A673 (cell line): Measurements from ENCODE around the gene FAM163A. TPM values are rescaled to one million over a fixed set of nuclear protein-coding genes. Genes with fewer than 3 reads are reported as not detected.
A peak's percentile ranks its signal among the peaks of the same experiment; 100 is the strongest.
"Not testable (repeated sequence)": the region's sequence is repeated elsewhere in the genome, so short reads cannot be mapped to it uniquely, and the experiment has no call there.

Experiments
- Bru-seq: library from RNA; stranded (reverse); fragments of 400-500 nt; gene quantifications from one replicate; lab custom pipeline; 2021; lab: Mats Ljungman, UMichigan
- BruChase-seq, 2 experiments: library from RNA; stranded (reverse); fragments of 400-500 nt; gene quantifications; one replicate each; lab custom pipeline; 2021; lab: Mats Ljungman, UMichigan
- BruUV-seq: library from RNA; stranded (reverse); fragments of 400-500 nt; replicated peaks from 2 replicates; lab custom pipeline; 2021; lab: Mats Ljungman, UMichigan
- CTCF ChIA-PET: fragments of 300-600 bp; sonication (Branson Sonifier 250); formaldehyde crosslinking; loops from one replicate; lab custom pipeline; 2022; ENCODE audit warnings: antibody characterized with exemption; lab: Charles Lee
- POLR2A ChIA-PET: fragments of 300-600 bp; sonication (Branson Sonifier 250); formaldehyde crosslinking; loops from one replicate; lab custom pipeline; 2022; ENCODE audit warnings: antibody characterized with exemption; ENCODE audit not compliant: low non-redundant PET; lab: Charles Lee
- DNase-seq: peaks from one replicate; pipeline ENCODE4 v3.0.0-alpha.2; 2015; ENCODE audit warnings: low spot score
- H3K27ac ChIP-seq: fragments of 200-600 bp; sonication (generic); 2 replicates; pipeline ENCODE4 v1.5.1; 2016; ENCODE audit warnings: mixed run types, low read depth, mild to moderate bottlenecking, mixed read lengths, antibody characterized with exemption, low read length; ENCODE audit not compliant: poor library complexity, severe bottlenecking
- H3K27me3 ChIP-seq: fragments of 200-600 bp; sonication (generic); replicated peaks from 2 replicates; pipeline ENCODE4 v1.6.1; 2017; ENCODE audit warnings: mixed run types, low read depth, mild to moderate bottlenecking, mixed read lengths, antibody characterized with exemption, low read length; ENCODE audit not compliant: insufficient read depth, poor library complexity
- H3K36me3 ChIP-seq: fragments of 200-600 bp; sonication (generic); 2 replicates; pipeline ENCODE4 v1.6.1; 2016; ENCODE audit warnings: mixed run types, mild to moderate bottlenecking, mixed read lengths, antibody characterized with exemption, low read length; ENCODE audit not compliant: insufficient read depth, poor library complexity, severe bottlenecking
- H3K4me1 ChIP-seq: fragments of 200-600 bp; sonication (generic); 2 replicates; pipeline ENCODE4 v1.6.1; 2017; ENCODE audit warnings: mixed run types, mild to moderate bottlenecking, mixed read lengths, antibody characterized with exemption, low read length; ENCODE audit not compliant: insufficient read depth, poor library complexity, severe bottlenecking
- H3K4me3 ChIP-seq: fragments of 200-600 bp; sonication (generic); 2 replicates; pipeline ENCODE4 v1.5.1; 2016; ENCODE audit warnings: low read depth, mixed run types, mild to moderate bottlenecking, mixed read lengths, low read length; ENCODE audit not compliant: poor library complexity, severe bottlenecking
- H3K9me3 ChIP-seq: fragments of 200-600 bp; sonication (generic); 2 replicates; pipeline ENCODE4 v1.6.1; 2016; ENCODE audit warnings: mixed run types, low read depth, mild to moderate bottlenecking, mixed read lengths, antibody characterized with exemption, low read length; ENCODE audit not compliant: poor library complexity, severe bottlenecking
- EZH2 ChIP-seq: fragments of 200-600 bp; sonication (generic); IDR thresholded peaks from 2 replicates; pipeline ENCODE4 v1.6.1; 2017; ENCODE audit warnings: borderline replicate concordance, low read depth, mild to moderate bottlenecking, mixed read lengths, antibody characterized with exemption, low read length; ENCODE audit not compliant: poor library complexity, severe bottlenecking
- intact Hi-C: fragments of 100-400 bp; cut with micrococcal nuclease; formaldehyde crosslinking; loops from one replicate; pipeline ENCODE4 v1.10.0; 2022; ENCODE audit not compliant: unreplicated experiment
- long read RNA-seq: library from polyadenylated mRNA; stranded (forward); transcript quantifications from one replicate; pipeline ENCODE4 v2.0.0, GENCODE V29; 2022
- total RNA-seq: library from RNA; stranded (reverse); gene quantifications from 2 replicates; pipeline ENCODE4 v1.2.3, GENCODE V29; 2021
- TF ChIP-seq, protein P1 (sequence below): fragments of 300-800, 200-600 bp; sonication (generic); conservative IDR thresholded peaks from 2 replicates; pipeline ENCODE4 v1.5.1; 2017; ENCODE audit warnings: low read depth, mild to moderate bottlenecking, antibody characterized with exemption, low read length, moderate library complexity, mixed read lengths

Gene FAM163A
- total RNA-seq (not detected in 2 replicates), Bru-seq, nascent RNA (percentile 1 among the genes with signal in this experiment), BruChase-seq, experiment 1, labeled RNA remaining after a 2-hour chase (percentile 4 among the genes with signal in this experiment), BruChase-seq, experiment 2, labeled RNA remaining after a 6-hour chase (percentile 5 among the genes with signal in this experiment)
- long read RNA-seq, result 0 reads

DNA sequence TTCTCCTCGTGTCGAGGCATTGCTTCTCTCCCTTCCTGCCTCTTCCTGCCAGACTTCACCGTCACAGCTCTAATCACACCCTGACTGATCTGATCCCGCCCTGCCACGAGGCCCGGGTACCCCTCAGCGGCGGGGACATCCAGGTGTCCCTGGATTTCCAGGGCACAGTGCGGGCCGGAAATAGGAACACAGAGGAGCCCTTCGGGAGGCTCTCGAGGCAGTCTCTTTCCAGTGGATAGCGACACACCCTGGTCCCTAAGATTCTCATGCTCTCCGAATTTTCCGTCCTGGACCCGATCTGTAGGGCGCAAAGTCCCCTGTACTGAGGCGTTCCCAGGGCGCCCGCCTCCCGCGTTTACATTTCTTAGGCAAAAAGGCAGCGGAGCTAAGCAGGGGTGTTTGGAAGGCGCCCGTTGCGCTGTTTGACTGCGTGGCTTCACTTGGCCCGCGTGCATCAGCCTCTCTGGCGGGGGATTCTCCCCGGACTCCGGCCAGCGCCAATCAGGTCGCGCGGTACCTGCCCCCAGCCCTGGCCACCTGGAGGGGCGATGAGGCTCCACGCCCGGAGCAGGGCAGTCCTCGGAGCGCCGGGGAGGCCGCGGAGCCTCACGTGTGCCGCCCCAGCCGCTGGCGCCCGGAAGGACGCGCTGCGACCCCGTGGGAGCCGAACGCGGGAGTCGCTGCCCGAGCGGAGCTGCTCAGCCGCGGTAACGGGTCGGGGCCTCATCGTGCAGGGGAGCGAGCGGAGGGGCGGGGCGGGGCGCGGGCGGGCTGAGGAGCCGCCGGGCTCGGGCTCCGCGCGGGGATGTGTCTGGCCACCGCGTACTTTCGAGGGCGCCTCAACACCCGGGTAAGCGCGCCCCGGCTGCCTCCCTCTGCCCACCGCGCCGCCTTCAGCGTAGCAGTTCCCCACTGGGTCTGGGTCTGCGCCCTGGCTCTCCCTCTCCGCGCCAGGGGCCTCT, at the start of gene FAM163A:
Gene FAM163A, plus strand, starts transcription at position 575 of the 962 bp plus-strand sequence. CDS start 69,807 bp downstream, outside the sequence.
- H3K9me3 ChIP-seq, result no peaks in the 10 kb centered on the region
- intact Hi-C loops, result no loop called here
- POLR2A ChIA-PET, result no interaction called here
- peaks cover 11% of the 10 kb centered on the region for H3K4me1 ChIP-seq
- peaks cover 96% of the 10 kb centered on the region for H3K27me3 ChIP-seq
- peak within 1 kb of the TSS; percentile 27 for H3K4me3 ChIP-seq
- peak; percentile 91 for TF ChIP-seq EZH2
- TF ChIP-seq, protein P1, sequence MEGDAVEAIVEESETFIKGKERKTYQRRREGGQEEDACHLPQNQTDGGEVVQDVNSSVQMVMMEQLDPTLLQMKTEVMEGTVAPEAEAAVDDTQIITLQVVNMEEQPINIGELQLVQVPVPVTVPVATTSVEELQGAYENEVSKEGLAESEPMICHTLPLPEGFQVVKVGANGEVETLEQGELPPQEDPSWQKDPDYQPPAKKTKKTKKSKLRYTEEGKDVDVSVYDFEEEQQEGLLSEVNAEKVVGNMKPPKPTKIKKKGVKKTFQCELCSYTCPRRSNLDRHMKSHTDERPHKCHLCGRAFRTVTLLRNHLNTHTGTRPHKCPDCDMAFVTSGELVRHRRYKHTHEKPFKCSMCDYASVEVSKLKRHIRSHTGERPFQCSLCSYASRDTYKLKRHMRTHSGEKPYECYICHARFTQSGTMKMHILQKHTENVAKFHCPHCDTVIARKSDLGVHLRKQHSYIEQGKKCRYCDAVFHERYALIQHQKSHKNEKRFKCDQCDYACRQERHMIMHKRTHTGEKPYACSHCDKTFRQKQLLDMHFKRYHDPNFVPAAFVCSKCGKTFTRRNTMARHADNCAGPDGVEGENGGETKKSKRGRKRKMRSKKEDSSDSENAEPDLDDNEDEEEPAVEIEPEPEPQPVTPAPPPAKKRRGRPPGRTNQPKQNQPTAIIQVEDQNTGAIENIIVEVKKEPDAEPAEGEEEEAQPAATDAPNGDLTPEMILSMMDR, result no peak
- CTCF ChIA-PET, result interaction anchor here (0.6 kb wide), 1 partner anchor 72 kb away, joined by 5 read pairs; no protein-coding TSS in a partner anchor
- no peak within 1 kb of the TSS for H3K27ac ChIP-seq
- DNase-seq, result peak; percentile 17
- no TSS peak for BruUV-seq
- no peaks in the 10 kb centered on the region for H3K36me3 ChIP-seq

DNA sequence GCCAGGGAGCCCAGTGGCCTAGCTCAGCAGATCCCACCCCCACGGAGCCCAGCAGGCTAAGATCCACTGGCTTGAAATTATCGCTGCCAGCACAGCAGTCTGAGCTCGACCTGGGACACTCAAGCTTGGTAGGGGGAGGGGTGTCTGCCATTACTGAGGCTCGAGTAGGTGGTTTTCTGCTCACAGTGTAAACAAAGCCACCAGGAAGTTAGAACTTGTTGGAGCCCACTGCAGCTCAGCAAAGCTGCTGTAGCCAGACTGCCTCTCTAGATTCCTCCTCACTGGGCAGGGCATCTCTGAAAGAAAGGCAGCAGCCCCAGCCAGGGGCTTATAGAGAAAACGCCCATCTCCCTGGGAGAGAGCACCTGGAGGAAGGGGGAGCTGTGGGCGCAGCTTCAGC, 48.6 kb upstream of the FAM163A start:
- POLR2A ChIA-PET, H3K36me3 ChIP-seq, CTCF ChIA-PET, DNase-seq, BruUV-seq, H3K4me1 ChIP-seq, H3K4me3 ChIP-seq, intact Hi-C loops, H3K27ac ChIP-seq, H3K9me3 ChIP-seq: not testable (repeated sequence)
- peaks cover 16% of the 10 kb centered on the region for H3K27me3 ChIP-seq

DNA sequence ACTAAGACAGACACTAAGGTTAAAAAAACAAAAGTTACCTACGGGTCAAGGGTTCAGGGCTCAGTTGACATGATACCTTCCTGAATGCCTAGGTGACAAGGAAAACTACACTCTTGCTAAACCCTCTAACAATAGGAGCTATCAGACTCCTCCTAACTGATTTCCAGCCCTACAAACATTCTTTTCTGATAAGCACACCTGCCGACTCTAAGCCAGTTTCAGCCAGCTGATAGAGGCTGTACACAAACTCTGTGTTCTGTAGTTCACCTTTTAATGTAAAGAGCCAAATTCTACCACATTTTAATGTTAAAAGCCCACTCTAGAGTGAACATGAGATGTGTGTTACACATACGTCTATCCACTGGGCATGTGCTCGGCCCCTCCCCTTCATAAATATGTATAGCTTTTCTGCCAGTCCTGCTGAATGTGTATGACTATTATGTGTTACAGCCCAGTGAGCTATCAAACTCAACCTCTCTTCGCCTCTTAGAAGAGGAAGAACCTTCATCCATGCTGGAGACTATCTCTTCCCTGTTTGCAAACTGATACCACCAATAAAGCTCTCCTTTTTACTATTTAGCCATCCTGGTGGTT, 40.0 kb upstream of the FAM163A start:
- no peaks in the 10 kb centered on the region for H3K36me3 ChIP-seq
- no peak overlapping the region for H3K27ac ChIP-seq
- intact Hi-C loops, result no loop called here
- ChIA-PET CTCF (interaction anchor here (1.9 to 3.9 kb wide), 2 partner anchors 107 to 112 kb away, joined by 4 to 102 read pairs; no protein-coding TSS in a partner anchor), POLR2A (no interaction called here)
- TF ChIP-seq, protein P1, result no peak
- no peak for TF ChIP-seq EZH2
- DNase-seq, result peak; percentile 26
- no TSS peak for BruUV-seq
- H3K27me3 ChIP-seq, result no peaks in the 10 kb centered on the region
- H3K9me3 ChIP-seq, result no peaks in the 10 kb centered on the region
- H3K4me1 ChIP-seq, result no peaks in the 10 kb centered on the region
- H3K4me3 ChIP-seq, result no peak overlapping the region
